Activated CD4-positive, alpha-beta T cell treated with anti-CD3 and anti-CD28 coated beads, Interleukin-2, amount 10 ng/mL, durations not matched to agents 24 days and 14 days (primary cell): Measurements from ENCODE around the gene PEX3. TPM values are rescaled to one million over a fixed set of nuclear protein-coding genes. Genes with fewer than 3 reads are reported as not detected.

ENCODE experiments used
- total RNA-seq: library from RNA; stranded (reverse); gene quantifications from 2 replicates; pipeline ENCODE4 v1.2.3, GENCODE V29; 2022

The PEX3 gene
- total RNA-seq, 1 donor from 2014 or later = 26.0 TPM

Other genes starting within 250 kb of the PEX3 start
- gene ADAT2, start 110 bp upstream of the PEX3 start, total RNA-seq = 46.0 and 47.7 TPM in 2 replicates
- gene FUCA2, start 60.9 kb downstream of the PEX3 start, total RNA-seq = 14.4 and 16.1 TPM in 2 replicates
- gene PHACTR2, start 227.2 kb downstream of the PEX3 start, total RNA-seq = 47.7 and 53.8 TPM in 2 replicates